Endothelial cell (in vitro differentiated cells): ENCODE measurements around the gene FGD6. TPM values are rescaled to one million over a fixed set of nuclear protein-coding genes. Genes with fewer than 3 reads are reported as not detected.

ENCODE experiments used
- DNase-seq: peaks from one replicate; pipeline ENCODE4 v3.0.0; 2021; ENCODE audit warnings: low spot score
- H3K27ac Mint-ChIP-seq: one replicate; pipeline ENCODE4 v1.8.0; 2021; ENCODE audit warnings: mixed read lengths, inconsistent platforms; ENCODE audit not compliant: unreplicated experiment
- H3K27me3 Mint-ChIP-seq: one replicate; pipeline ENCODE4 v1.8.0; 2021; ENCODE audit warnings: mild to moderate bottlenecking, moderate library complexity, mixed read lengths, inconsistent platforms; ENCODE audit not compliant: unreplicated experiment
- H3K36me3 Mint-ChIP-seq: one replicate; pipeline ENCODE4 v1.8.0; 2021; ENCODE audit warnings: mild to moderate bottlenecking, low read depth, mixed read lengths, inconsistent platforms; ENCODE audit not compliant: unreplicated experiment
- H3K4me1 Mint-ChIP-seq: one replicate; pipeline ENCODE4 v1.8.0; 2021; ENCODE audit warnings: mild to moderate bottlenecking, mixed read lengths, inconsistent platforms; ENCODE audit not compliant: unreplicated experiment
- H3K4me3 Mint-ChIP-seq: one replicate; pipeline ENCODE4 v1.8.0; 2021; ENCODE audit warnings: mild to moderate bottlenecking, mixed read lengths, inconsistent platforms; ENCODE audit not compliant: unreplicated experiment
- H3K9me3 Mint-ChIP-seq: one replicate; pipeline ENCODE4 v1.8.0; 2021; ENCODE audit warnings: mixed read lengths, inconsistent platforms; ENCODE audit not compliant: unreplicated experiment
- total RNA-seq: library from RNA; stranded (reverse); fragmentation: NEBNext Ultra II Directional; extraction: Animal tissue kit (Norgen Biotek cat#: 25700); gene quantifications from one replicate; pipeline ENCODE4 v1.2.1, GENCODE V29; 2021; ENCODE audit not compliant: unreplicated experiment
- TF ChIP-seq, protein P1 (sequence below): fragments of 200-600 bp; sonication (generic); IDR thresholded peaks from one replicate; pipeline ENCODE4 v1.5.0; 2021; ENCODE audit warnings: antibody characterized with exemption; ENCODE audit not compliant: unreplicated experiment

The FGD6 gene
- total RNA-seq, 1 donor from 2014 or later = 35.4 TPM

GRCh38 chr12:95130096-95130495, 87.2 kb downstream of the FGD6 start:
- Mint-ChIP-seq H3K27me3 (peaks cover 2% of the 10 kb centered on the region), H3K9me3 (no peaks in the 10 kb centered on the region), H3K27ac (no peak overlapping the region), H3K4me3 (no peak overlapping the region), H3K36me3 (peaks cover 20% of the 10 kb centered on the region), H3K4me1 (peaks cover 20% of the 10 kb centered on the region)
- TF ChIP-seq, protein P1, sequence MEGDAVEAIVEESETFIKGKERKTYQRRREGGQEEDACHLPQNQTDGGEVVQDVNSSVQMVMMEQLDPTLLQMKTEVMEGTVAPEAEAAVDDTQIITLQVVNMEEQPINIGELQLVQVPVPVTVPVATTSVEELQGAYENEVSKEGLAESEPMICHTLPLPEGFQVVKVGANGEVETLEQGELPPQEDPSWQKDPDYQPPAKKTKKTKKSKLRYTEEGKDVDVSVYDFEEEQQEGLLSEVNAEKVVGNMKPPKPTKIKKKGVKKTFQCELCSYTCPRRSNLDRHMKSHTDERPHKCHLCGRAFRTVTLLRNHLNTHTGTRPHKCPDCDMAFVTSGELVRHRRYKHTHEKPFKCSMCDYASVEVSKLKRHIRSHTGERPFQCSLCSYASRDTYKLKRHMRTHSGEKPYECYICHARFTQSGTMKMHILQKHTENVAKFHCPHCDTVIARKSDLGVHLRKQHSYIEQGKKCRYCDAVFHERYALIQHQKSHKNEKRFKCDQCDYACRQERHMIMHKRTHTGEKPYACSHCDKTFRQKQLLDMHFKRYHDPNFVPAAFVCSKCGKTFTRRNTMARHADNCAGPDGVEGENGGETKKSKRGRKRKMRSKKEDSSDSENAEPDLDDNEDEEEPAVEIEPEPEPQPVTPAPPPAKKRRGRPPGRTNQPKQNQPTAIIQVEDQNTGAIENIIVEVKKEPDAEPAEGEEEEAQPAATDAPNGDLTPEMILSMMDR = no peak
- DNase-seq = no peak

- no peaks in the 10 kb centered on the region for H3K27me3 Mint-ChIP-seq
- H3K4me1 Mint-ChIP-seq = peaks cover 20% of the 10 kb centered on the region
- H3K9me3 Mint-ChIP-seq = no peaks in the 10 kb centered on the region
- H3K4me3 Mint-ChIP-seq = no peak overlapping the region
- no peak overlapping the region for H3K27ac Mint-ChIP-seq
- peaks cover 19% of the 10 kb centered on the region for H3K36me3 Mint-ChIP-seq
- TF ChIP-seq, protein P1 = no peak
- DNase-seq = no peak
These were observed 88.2 kb downstream of the FGD6 start for GRCh38 chr12:95129115-95129514.

DNA sequence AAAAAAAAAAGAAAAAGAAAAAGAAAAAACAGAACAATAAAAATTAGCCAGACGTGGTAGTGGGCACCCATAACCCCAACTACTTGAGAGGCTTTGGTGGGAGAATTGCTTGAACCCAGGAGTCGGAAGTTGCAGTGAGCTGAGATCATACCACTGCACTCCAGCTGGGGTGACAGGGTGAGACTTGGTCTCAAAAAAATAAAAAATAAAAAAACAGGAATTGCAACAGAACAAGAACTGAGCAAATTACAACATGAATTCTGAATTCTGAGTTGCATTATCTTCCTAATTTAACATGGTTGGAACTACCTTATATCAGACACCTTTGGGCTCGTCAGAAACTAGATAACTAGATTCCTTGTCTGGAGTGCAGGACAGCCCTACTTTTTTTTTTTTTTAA, 90.5 kb downstream of the FGD6 start:
- Mint-ChIP-seq H3K9me3 (no peaks in the 10 kb centered on the region), H3K36me3 (peaks cover 16% of the 10 kb centered on the region), H3K27me3 (no peaks in the 10 kb centered on the region), H3K27ac (no peak overlapping the region), H3K4me1 (peaks cover 15% of the 10 kb centered on the region), H3K4me3 (no peak overlapping the region)
- DNase-seq = no peak
- TF ChIP-seq, protein P1 = no peak

DNA sequence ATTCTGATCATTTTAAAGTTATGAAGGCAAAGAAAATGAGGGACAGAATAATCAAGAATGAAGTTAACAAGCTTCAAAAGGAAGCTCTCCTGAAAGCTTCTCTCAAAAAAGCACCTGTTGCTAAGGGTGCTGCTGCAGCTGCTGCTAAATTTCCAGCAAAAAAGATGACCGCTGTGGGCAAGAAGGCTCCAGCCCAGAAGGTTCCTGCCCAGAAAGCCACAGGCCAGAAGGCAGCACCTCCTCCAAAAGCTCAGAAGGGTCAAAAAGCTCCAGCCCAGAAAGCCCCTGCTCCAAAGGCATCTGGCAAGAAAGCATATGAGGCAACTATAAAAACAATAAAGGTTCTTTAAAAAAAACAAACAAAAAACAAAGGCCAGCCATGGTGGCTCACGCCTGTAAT, 91.2 kb downstream of the FGD6 start:
- no peaks in the 10 kb centered on the region for H3K27me3 Mint-ChIP-seq
- peaks cover 15% of the 10 kb centered on the region for H3K4me1 Mint-ChIP-seq
- DNase-seq = no peak
- H3K36me3 Mint-ChIP-seq = peaks cover 16% of the 10 kb centered on the region
- TF ChIP-seq, protein P1 = no peak
- H3K9me3 Mint-ChIP-seq = no peaks in the 10 kb centered on the region
- no peak overlapping the region for H3K27ac Mint-ChIP-seq
- no peak overlapping the region for H3K4me3 Mint-ChIP-seq

DNA sequence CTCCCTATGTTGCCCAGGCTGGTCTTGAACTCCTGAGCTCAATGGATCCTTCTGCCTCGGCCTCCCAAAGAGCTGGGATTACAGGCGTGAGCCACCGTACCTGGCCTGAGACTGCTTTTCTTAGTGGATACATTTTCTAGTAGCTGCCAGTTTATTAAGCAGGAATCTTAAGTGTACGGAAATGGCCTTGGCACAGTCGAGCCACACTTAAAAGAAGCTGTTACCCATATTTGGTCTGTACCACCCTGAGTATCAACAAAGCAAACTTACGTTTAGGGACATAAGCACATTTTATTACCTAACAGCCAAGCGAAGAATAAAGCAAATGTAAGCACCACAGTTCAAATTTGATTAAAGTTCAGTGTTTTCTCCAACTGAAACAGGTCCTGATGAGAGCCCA, 93.2 kb downstream of the FGD6 start:
- DNase-seq = no peak
- no peaks in the 10 kb centered on the region for H3K27me3 Mint-ChIP-seq
- H3K9me3 Mint-ChIP-seq = no peaks in the 10 kb centered on the region
- peaks cover 16% of the 10 kb centered on the region for H3K36me3 Mint-ChIP-seq
- no peak overlapping the region for H3K27ac Mint-ChIP-seq
- H3K4me1 Mint-ChIP-seq = peaks cover 3% of the 10 kb centered on the region
- no peak overlapping the region for H3K4me3 Mint-ChIP-seq
- TF ChIP-seq, protein P1 = no peak
